ENCODE measurements around the gene ZNF664.

Gene ZNF664

GRCh38 chr12:124036171-124036598 is 63.2 kb downstream of the ZNF664 start:
- no peak for DNase-seq

GRCh38 chr12:124036657-124037109 is 63.7 kb downstream of the ZNF664 start:
- DNase-seq: peak; percentile 67

GRCh38 chr12:124037331-124037730 is 64.3 kb downstream of the ZNF664 start:
- no peak for DNase-seq

- DNase-seq: no peak
Observed at GRCh38 chr12:124039276-124039675, 66.3 kb downstream of the ZNF664 start.

- no peak for DNase-seq
Observed at GRCh38 chr12:124040291-124040690, 67.3 kb downstream of the ZNF664 start.

- DNase-seq: no peak
Observed at GRCh38 chr12:124040737-124041136, 67.7 kb downstream of the ZNF664 start.

- DNase-seq: no peak
Observed at GRCh38 chr12:124041907-124042306, 68.9 kb downstream of the ZNF664 start.

GRCh38 chr12:124044021-124044420 is 71.0 kb downstream of the ZNF664 start:
- DNase-seq: no peak

- no peak for DNase-seq
Observed at GRCh38 chr12:124044809-124045321, 71.8 kb downstream of the ZNF664 start.

- DNase-seq: no peak
Observed at GRCh38 chr12:124045671-124046455, 72.8 kb downstream of the ZNF664 start.

- DNase-seq: no peak
Observed at GRCh38 chr12:124046456-124046740, 73.4 kb downstream of the ZNF664 start.

GRCh38 chr12:124047045-124047566 is 74.1 kb downstream of the ZNF664 start:
- no peak for DNase-seq

- DNase-seq: no peak
Observed at GRCh38 chr12:124049451-124050094, 76.6 kb downstream of the ZNF664 start.

- DNase-seq: peak; percentile 84
Observed at GRCh38 chr12:124053851-124054250, 80.8 kb downstream of the ZNF664 start.

GRCh38 chr12:124055066-124055465 is 82.1 kb downstream of the ZNF664 start:
- no peak for DNase-seq

GRCh38 chr12:124057691-124058090 is 84.7 kb downstream of the ZNF664 start:
- DNase-seq: no peak

- DNase-seq: no peak
Observed at GRCh38 chr12:124059752-124060151, 86.7 kb downstream of the ZNF664 start.
